Gastrocnemius medialis (tissue), 4 donors: ENCODE results near the gene RTL9. TPM values are rescaled to one million over a fixed set of nuclear protein-coding genes. Genes with fewer than 3 reads are reported as not detected.
A peak's percentile ranks its signal among the peaks of the same experiment; 100 is the strongest.

Experiments
- ATAC-seq, 2 donors: fragments of 150-250 bp; one replicate each; pipeline ENCODE4 v1.9.1; 2016
- DNase-seq, 2 donors: peaks; one replicate each; pipeline ENCODE4 v3.0.0-alpha.2; 2019
- H3K27ac ChIP-seq, 4 donors: fragments of 200-600 bp; sonication (generic); 1 replicate in 1 of 4; 2 replicates in 3 of 4; pipeline ENCODE4 v1.5.1; 2016 to 2018; ENCODE audit warnings: mild to moderate bottlenecking in 2 of 4, moderate library complexity in 1 of 4
- H3K27me3 ChIP-seq, 3 donors: fragments of 200-600 bp; sonication (generic) in 2 of 3; 1 replicate in 1 of 3; 2 replicates in 2 of 3; pipeline versions ENCODE4 v1.5.1 to v1.6.0; 2016 to 2019; ENCODE audit warnings: mild to moderate bottlenecking in 1 of 3, moderate library complexity in 1 of 3
- H3K36me3 ChIP-seq, 2 donors: fragments of 200-600 bp; sonication (generic) in 1 of 2; one replicate each; pipeline ENCODE4 v1.5.1; 2017 to 2018
- H3K4me1 ChIP-seq, 2 donors: fragments of 200-600 bp; sonication (generic) in 1 of 2; one replicate each; pipeline ENCODE4 v1.5.1; 2016 to 2017; ENCODE audit warnings: mild to moderate bottlenecking in 2 of 2
- H3K4me3 ChIP-seq, 4 donors: fragments of 200-600 bp; sonication (generic) in 3 of 4; 1 replicate in 1 of 4; 2 replicates in 3 of 4; pipeline ENCODE4 v1.5.1; 2016 to 2019; ENCODE audit warnings: mild to moderate bottlenecking in 2 of 4
- H3K9me3 ChIP-seq, 3 donors: fragments of 200-600 bp; sonication (generic) in 2 of 3; 1 replicate in 1 of 3; 2 replicates in 2 of 3; pipeline ENCODE4 v1.5.1; 2016 to 2019
- CTCF ChIP-seq, 5 experiments: fragments of 450-650 bp in 3 of 5; fragments of 200-600 bp in 2 of 5; sonication (generic) in 2 of 5; IDR thresholded peaks in 4 of 5; conservative IDR thresholded peaks in 1 of 5; 1 replicate in 4 of 5; 2 replicates in 1 of 5; pipeline ENCODE4 v1.5.1; 2016 to 2019; ENCODE audit warnings: antibody characterized with exemption in 5 of 5, mild to moderate bottlenecking in 3 of 5, moderate library complexity in 3 of 5
- POLR2A ChIP-seq, 2 donors: fragments of 450-650 bp; IDR thresholded peaks; one replicate each; pipeline ENCODE4 v1.6.1; 2017; ENCODE audit warnings: antibody characterized with exemption in 2 of 2, mild to moderate bottlenecking in 2 of 2, moderate library complexity in 2 of 2
- in situ Hi-C, 4 donors: fragments of 200-750 bp; cut with MboI; loops; one replicate each; pipeline versions ENCODE4 v1.15.0 to v1.8.0; 2017; ENCODE audit warnings: low sequenced_read_pairs in 4 of 4
- intact Hi-C: fragments of 100-400 bp; cut with DNase I; formaldehyde crosslinking; loops from one replicate; pipeline ENCODE4 v1.15.1; 2023; ENCODE audit warnings: low total_unique reads
- total RNA-seq, 4 donors: library from RNA; depleted of rRNA; stranded (reverse); fragments of >200 nt; gene quantifications; one replicate each; pipeline versions ENCODE4 v1.1.0 to v1.2.3, GENCODE V29; 2016

The RTL9 gene
- total RNA-seq, 4 donors from 2014 or later = 0.07 to 0.29 TPM; not detected in 2

GRCh38 chrX:110389570-110389969, 30.9 kb downstream of the RTL9 start:
- no peak for ATAC-seq
- no peaks in the 10 kb centered on the region for H3K9me3 ChIP-seq
- no peak overlapping the region for H3K27ac ChIP-seq
- DNase-seq = no peak
- in situ Hi-C loops (no loop called here), intact Hi-C loops (no loop called here)
- H3K4me3 ChIP-seq = no peak overlapping the region
- no peak for TF ChIP-seq POLR2A (IDR thresholded peaks at IDR 0.05)
- no peak for TF ChIP-seq CTCF (IDR thresholded peaks at IDR 0.05 in 4 of 5, conservative IDR thresholded peaks at IDR 0.05 in 1 of 5)
- H3K4me1 ChIP-seq = no peaks in the 10 kb centered on the region
- no peaks in the 10 kb centered on the region for H3K36me3 ChIP-seq
- no peaks in the 10 kb centered on the region for H3K27me3 ChIP-seq

GRCh38 chrX:110391086-110391485, 32.4 kb downstream of the RTL9 start:
- H3K27me3 ChIP-seq = peaks cover 0 to 3% (median 0%) of the 10 kb centered on the region in 3 donors
- intact Hi-C loops = no loop called here

GRCh38 chrX:110394651-110395050, 36.0 kb downstream of the RTL9 start:
- TF ChIP-seq CTCF (IDR thresholded peaks at IDR 0.05 in 4 of 5, conservative IDR thresholded peaks at IDR 0.05 in 1 of 5) (no peak), POLR2A (IDR thresholded peaks at IDR 0.05) (no peak)
- H3K4me3 ChIP-seq = no peak overlapping the region
- H3K27me3 ChIP-seq = peaks cover 0 to 8% (median 0%) of the 10 kb centered on the region in 3 donors
- intact Hi-C loops = loop anchor here (5.0 kb wide), 1 partner anchor 392 kb away; the partner anchor contains the start of gene TMEM164
- in situ Hi-C loops = no loop called here
- no peak overlapping the region for H3K27ac ChIP-seq
- H3K9me3 ChIP-seq = no peaks in the 10 kb centered on the region
- ATAC-seq (no peak), DNase-seq (no peak)
- peaks cover 0 to 3% of the 10 kb centered on the region in 2 donors for H3K4me1 ChIP-seq
- H3K36me3 ChIP-seq = no peaks in the 10 kb centered on the region

More at GRCh38 chrX:110391086-110391485, 32.4 kb downstream of the RTL9 start:
- H3K4me3 ChIP-seq = no peak overlapping the region
- H3K9me3 ChIP-seq = no peaks in the 10 kb centered on the region
- no peak for ATAC-seq
- in situ Hi-C loops = no loop called here
- TF ChIP-seq POLR2A (IDR thresholded peaks at IDR 0.05) = no peak
- TF ChIP-seq CTCF (IDR thresholded peaks at IDR 0.05 in 4 of 5, conservative IDR thresholded peaks at IDR 0.05 in 1 of 5) = no peak
- H3K4me1 ChIP-seq = no peaks in the 10 kb centered on the region
- no peaks in the 10 kb centered on the region for H3K36me3 ChIP-seq
- no peak overlapping the region for H3K27ac ChIP-seq
- no peak for DNase-seq

GRCh38 chrX:110395877-110396276, 37.2 kb downstream of the RTL9 start:
- no peaks in the 10 kb centered on the region for H3K36me3 ChIP-seq
- peaks cover 0 to 8% (median 0%) of the 10 kb centered on the region in 3 donors for H3K27me3 ChIP-seq
- H3K9me3 ChIP-seq = no peaks in the 10 kb centered on the region
- TF ChIP-seq POLR2A (IDR thresholded peaks at IDR 0.05) = no peak
- no peak for TF ChIP-seq CTCF (IDR thresholded peaks at IDR 0.05 in 4 of 5, conservative IDR thresholded peaks at IDR 0.05 in 1 of 5)
- in situ Hi-C loops = no loop called here
- DNase-seq (no peak), ATAC-seq (no peak)
- H3K4me1 ChIP-seq = peaks cover 0 to 3% of the 10 kb centered on the region in 2 donors
- H3K27ac ChIP-seq = no peak overlapping the region
- no peak overlapping the region for H3K4me3 ChIP-seq
- intact Hi-C loops = loop anchor here (5.0 kb wide), 1 partner anchor 394 kb away; the partner anchor contains the start of gene TMEM164

- H3K27me3 ChIP-seq = peaks cover 0 to 8% (median 0%) of the 10 kb centered on the region in 3 donors
- peak overlapping the region; percentile 60 to 76 (median 65) for H3K27ac ChIP-seq
- TF ChIP-seq POLR2A (IDR thresholded peaks at IDR 0.05) (no peak), CTCF (IDR thresholded peaks at IDR 0.05 in 4 of 5, conservative IDR thresholded peaks at IDR 0.05 in 1 of 5) (no peak)
- no peak overlapping the region for H3K4me3 ChIP-seq
- H3K36me3 ChIP-seq = no peaks in the 10 kb centered on the region
- ATAC-seq = peak; percentile 76 to 83
- H3K4me1 ChIP-seq = peaks cover 0 to 3% of the 10 kb centered on the region in 2 donors
- no peaks in the 10 kb centered on the region for H3K9me3 ChIP-seq
- in situ Hi-C loops = no loop called here
- intact Hi-C loops = loop anchor here (5.0 kb wide), 1 partner anchor 394 kb away; the partner anchor contains the start of gene TMEM164
- peak; percentile 35 to 52 for DNase-seq
Observed at GRCh38 chrX:110396735-110397134, 38.1 kb downstream of the RTL9 start.
